ENCODE results near the gene PI16.

DNA sequence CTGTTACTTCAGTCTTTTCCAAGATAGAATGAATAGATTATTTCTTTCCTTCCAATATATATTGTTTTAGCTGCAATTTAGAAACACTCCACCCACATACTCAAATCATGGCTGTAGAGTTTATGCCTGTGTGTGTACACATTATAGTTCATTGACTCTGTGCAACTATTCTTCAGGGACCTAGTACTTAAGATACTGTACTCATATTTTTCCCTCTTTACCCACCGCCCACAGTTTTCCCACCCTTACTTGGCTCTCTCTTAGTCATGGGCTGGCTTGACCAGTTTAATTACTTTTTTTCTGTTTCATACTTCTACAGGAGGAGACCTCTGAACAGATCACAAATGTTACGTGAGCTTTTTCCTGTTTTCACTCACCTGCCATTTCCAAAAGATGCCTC is 38.4 kb upstream of the PI16 start:
- TF ChIP-seq CTCF (IDR thresholded peaks at IDR 0.05; ENCODE audit: low read length) (no peak), EZH2phosphoT487 (IDR thresholded peaks at IDR 0.05; ENCODE audit: low read length) (no peak)

Data from MM.1S (cell line).